CD4-positive, alpha-beta T cell (primary cell): ENCODE measurements around the gene MYH10. TPM values are rescaled to one million over a fixed set of nuclear protein-coding genes. Genes with fewer than 3 reads are reported as not detected.

Experiments
- ATAC-seq: fragments of 200-7000 bp; cut with Tn5 transposase; one replicate; pipeline ENCODE4 v1.10.0; 2022; ENCODE audit warnings: mild to moderate bottlenecking; ENCODE audit not compliant: poor library complexity
- CTCF ChIA-PET: fragments of 350-600 bp; sonication (Branson Sonifier 250); formaldehyde crosslinking; loops from one replicate; lab custom pipeline; 2021; ENCODE audit warnings: antibody characterized with exemption, inconsistent platforms; lab: Charles Lee
- POLR2A ChIA-PET: fragments of 350-600 bp; sonication (Branson Sonifier 250); formaldehyde crosslinking; loops from one replicate; lab custom pipeline; 2021; ENCODE audit warnings: antibody characterized with exemption, inconsistent platforms; lab: Charles Lee
- DNase-seq, 14 experiments: peaks; one replicate each; pipeline ENCODE4 v3.0.0-alpha.2; 2013 to 2020; ENCODE audit warnings: mixed read lengths in 2 of 14
- H3K27ac ChIP-seq, 2 donors: one replicate each; pipeline versions ENCODE4 v1.5.1 to v1.7.0; 2013; ENCODE audit warnings: low read length in 2 of 2, low read depth in 1 of 2, mild to moderate bottlenecking in 1 of 2
- H3K27me3 ChIP-seq, 2 experiments: 1 replicate in 1 of 2; 2 replicates in 1 of 2; pipeline versions ENCODE4 v1.6.1 to v1.7.0; 2013; ENCODE audit warnings: low read length in 2 of 2, control low read depth in 1 of 2, mild to moderate bottlenecking in 1 of 2, moderate library complexity in 1 of 2; ENCODE audit not compliant: insufficient read depth in 2 of 2, control insufficient read depth in 1 of 2
- H3K36me3 ChIP-seq: one replicate; pipeline ENCODE4 v1.6.1; 2013; ENCODE audit warnings: low read length, control low read depth; ENCODE audit not compliant: insufficient read depth
- H3K4me1 ChIP-seq: one replicate; pipeline ENCODE4 v1.6.1; 2013; ENCODE audit warnings: low read length, control low read depth; ENCODE audit not compliant: insufficient read depth
- H3K4me3 ChIP-seq: one replicate; pipeline ENCODE4 v1.5.1; 2013; ENCODE audit warnings: mild to moderate bottlenecking, low read length, moderate library complexity
- H3K9me3 ChIP-seq, 2 experiments: 1 replicate in 1 of 2; 2 replicates in 1 of 2; pipeline versions ENCODE4 v1.6.1 to v1.7.0; 2013; ENCODE audit warnings: low read length in 2 of 2, mild to moderate bottlenecking in 2 of 2, control low read depth in 1 of 2, moderate library complexity in 1 of 2; ENCODE audit not compliant: control insufficient read depth in 1 of 2, insufficient read depth in 1 of 2
- H3K27ac Mint-ChIP-seq: one replicate; pipeline ENCODE4 v1.8.0; 2020; ENCODE audit warnings: mixed read lengths
- H3K27me3 Mint-ChIP-seq: one replicate; pipeline ENCODE4 v1.8.0; 2021; ENCODE audit warnings: mixed read lengths
- H3K36me3 Mint-ChIP-seq: one replicate; pipeline ENCODE4 v1.8.0; 2021; ENCODE audit warnings: low read depth, mixed read lengths
- H3K4me1 Mint-ChIP-seq: one replicate; pipeline ENCODE4 v1.8.0; 2021; ENCODE audit warnings: low read depth, mixed read lengths
- H3K4me3 Mint-ChIP-seq: one replicate; pipeline ENCODE4 v1.8.0; 2020; ENCODE audit warnings: mild to moderate bottlenecking, mixed read lengths
- H3K9me3 Mint-ChIP-seq: one replicate; pipeline ENCODE4 v1.8.0; 2020; ENCODE audit warnings: mixed read lengths
- intact Hi-C, 2 experiments: fragments of 100-400 bp; cut with DNase I in 1 of 2; cut with micrococcal nuclease in 1 of 2; formaldehyde crosslinking; loops; one replicate each; pipeline versions ENCODE4 v1.15.1 to v1.9.0; 2023 to 2025; cut with DNase I, micrococcal nuclease
- total RNA-seq, 174 experiments: library from RNA in 2 of 174; stranded (reverse) in 2 of 174; gene quantifications; one replicate each; pipeline ENCODE4 v1.2.3 and lab custom pipeline; 2021 to 2026
- TF ChIP-seq, protein P1 (sequence below): fragments of 200-600 bp; IDR thresholded peaks from one replicate; pipeline ENCODE4 v1.8.0; 2022; ENCODE audit warnings: antibody characterized with exemption, mild to moderate bottlenecking

Gene MYH10
- total RNA-seq, 2 experiments from 2014 or later, result 1.5 to 1.9 TPM

GRCh38 chr17:8611137-8611536 lies 19.4 kb downstream of the MYH10 start:
- H3K36me3 Mint-ChIP-seq, result no peaks in the 10 kb centered on the region
- no peaks in the 10 kb centered on the region for H3K27me3 ChIP-seq
- ATAC-seq (no peak), DNase-seq (no peak)
- intact Hi-C loops, result no loop called here
- no peaks in the 10 kb centered on the region for H3K36me3 ChIP-seq
- H3K4me1 ChIP-seq, result no peaks in the 10 kb centered on the region
- H3K4me3 ChIP-seq, result no peak overlapping the region
- H3K27me3 Mint-ChIP-seq, result peaks cover 12% of the 10 kb centered on the region
- no peak overlapping the region for H3K27ac ChIP-seq
- CTCF ChIA-PET, result no interaction called here
- no peak overlapping the region for H3K27ac Mint-ChIP-seq
- no peaks in the 10 kb centered on the region for H3K9me3 ChIP-seq
- no peak overlapping the region for H3K4me3 Mint-ChIP-seq
- TF ChIP-seq, protein P1, sequence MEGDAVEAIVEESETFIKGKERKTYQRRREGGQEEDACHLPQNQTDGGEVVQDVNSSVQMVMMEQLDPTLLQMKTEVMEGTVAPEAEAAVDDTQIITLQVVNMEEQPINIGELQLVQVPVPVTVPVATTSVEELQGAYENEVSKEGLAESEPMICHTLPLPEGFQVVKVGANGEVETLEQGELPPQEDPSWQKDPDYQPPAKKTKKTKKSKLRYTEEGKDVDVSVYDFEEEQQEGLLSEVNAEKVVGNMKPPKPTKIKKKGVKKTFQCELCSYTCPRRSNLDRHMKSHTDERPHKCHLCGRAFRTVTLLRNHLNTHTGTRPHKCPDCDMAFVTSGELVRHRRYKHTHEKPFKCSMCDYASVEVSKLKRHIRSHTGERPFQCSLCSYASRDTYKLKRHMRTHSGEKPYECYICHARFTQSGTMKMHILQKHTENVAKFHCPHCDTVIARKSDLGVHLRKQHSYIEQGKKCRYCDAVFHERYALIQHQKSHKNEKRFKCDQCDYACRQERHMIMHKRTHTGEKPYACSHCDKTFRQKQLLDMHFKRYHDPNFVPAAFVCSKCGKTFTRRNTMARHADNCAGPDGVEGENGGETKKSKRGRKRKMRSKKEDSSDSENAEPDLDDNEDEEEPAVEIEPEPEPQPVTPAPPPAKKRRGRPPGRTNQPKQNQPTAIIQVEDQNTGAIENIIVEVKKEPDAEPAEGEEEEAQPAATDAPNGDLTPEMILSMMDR, result no peak
- H3K4me1 Mint-ChIP-seq, result no peaks in the 10 kb centered on the region
- peaks cover 2% of the 10 kb centered on the region for H3K9me3 Mint-ChIP-seq
- POLR2A ChIA-PET, result no interaction called here

- no peaks in the 10 kb centered on the region for H3K36me3 Mint-ChIP-seq
- no peak overlapping the region for H3K27ac ChIP-seq
- no peak overlapping the region for H3K4me3 Mint-ChIP-seq
- H3K27me3 Mint-ChIP-seq, result peaks cover 8% of the 10 kb centered on the region
- no peaks in the 10 kb centered on the region for H3K9me3 ChIP-seq
- DNase-seq (no peak), ATAC-seq (no peak)
- peaks cover 2% of the 10 kb centered on the region for H3K9me3 Mint-ChIP-seq
- no peaks in the 10 kb centered on the region for H3K27me3 ChIP-seq
- ChIA-PET CTCF (no interaction called here), POLR2A (no interaction called here)
- H3K4me1 Mint-ChIP-seq, result no peaks in the 10 kb centered on the region
- no peak overlapping the region for H3K4me3 ChIP-seq
- no peaks in the 10 kb centered on the region for H3K4me1 ChIP-seq
- intact Hi-C loops, result no loop called here
- TF ChIP-seq, protein P1, result no peak
- no peak overlapping the region for H3K27ac Mint-ChIP-seq
- no peaks in the 10 kb centered on the region for H3K36me3 ChIP-seq
These were observed 20.0 kb downstream of the MYH10 start for GRCh38 chr17:8610558-8610957.

GRCh38 chr17:8609910-8610309 lies 20.6 kb downstream of the MYH10 start:
- Histone ChIP-seq H3K4me3 (no peak overlapping the region), H3K9me3 (no peaks in the 10 kb centered on the region), H3K36me3 (no peaks in the 10 kb centered on the region), H3K27me3 (no peaks in the 10 kb centered on the region), H3K4me1 (no peaks in the 10 kb centered on the region), H3K27ac (no peak overlapping the region)
- POLR2A ChIA-PET, result no interaction called here
- Mint-ChIP-seq H3K27ac (no peak overlapping the region), H3K27me3 (peaks cover 5% of the 10 kb centered on the region), H3K4me3 (no peak overlapping the region), H3K4me1 (no peaks in the 10 kb centered on the region), H3K36me3 (no peaks in the 10 kb centered on the region), H3K9me3 (peaks cover 2% of the 10 kb centered on the region)
- CTCF ChIA-PET, result no interaction called here
- TF ChIP-seq, protein P1, result no peak
- no peak for DNase-seq
- ATAC-seq, result no peak
- intact Hi-C loops, result no loop called here
